Upper lobe of right lung (tissue), 1 donor: ENCODE results near the gene ACSL4. TPM values are rescaled to one million over a fixed set of nuclear protein-coding genes. Genes with fewer than 3 reads are reported as not detected.
A peak's percentile ranks its signal among the peaks of the same experiment; 100 is the strongest.

Source experiments
- ATAC-seq: fragments of 200-7000 bp; cut with Tn5 transposase; one replicate; pipeline ENCODE4 v1.9.1; 2020; ENCODE audit warnings: mild to moderate bottlenecking, moderate library complexity
- DNase-seq: peaks from one replicate; pipeline ENCODE4 v3.0.0-alpha.2; 2020
- H3K27ac ChIP-seq: fragments of 200-600 bp; one replicate; pipeline ENCODE4 v1.8.0; 2022
- H3K27me3 ChIP-seq: fragments of 200-600 bp; one replicate; pipeline ENCODE4 v1.8.0; 2022; ENCODE audit warnings: mild to moderate bottlenecking
- H3K36me3 ChIP-seq: fragments of 200-600 bp; one replicate; pipeline ENCODE4 v1.8.0; 2022
- H3K4me1 ChIP-seq: fragments of 200-600 bp; one replicate; pipeline ENCODE4 v1.8.0; 2022
- H3K4me3 ChIP-seq: fragments of 200-600 bp; one replicate; pipeline ENCODE4 v1.8.0; 2022; ENCODE audit warnings: mild to moderate bottlenecking
- H3K9me3 ChIP-seq: fragments of 200-600 bp; one replicate; pipeline ENCODE4 v1.8.0; 2022
- intact Hi-C: fragments of 100-400 bp; cut with DNase I; formaldehyde crosslinking; loops from one replicate; pipeline ENCODE4 v1.11.0; 2022
- total RNA-seq: library from RNA; stranded (reverse); fragmentation: NEBNext Ultra II Directional; extraction: Animal tissue kit (Norgen Biotek cat#: 25700); gene quantifications from one replicate; pipeline ENCODE4 v1.2.1, GENCODE V29; 2021
- TF ChIP-seq, protein P1 (sequence below): fragments of 200-600 bp; IDR thresholded peaks from one replicate; pipeline ENCODE4 v1.8.0; 2022; ENCODE audit warnings: antibody characterized with exemption
- donor health status: DM: no; HTN: yes; CAD: no; lungs with severe emphysema.

The ACSL4 gene
- total RNA-seq, 1 donor from 2014 or later = 140 TPM

DNA sequence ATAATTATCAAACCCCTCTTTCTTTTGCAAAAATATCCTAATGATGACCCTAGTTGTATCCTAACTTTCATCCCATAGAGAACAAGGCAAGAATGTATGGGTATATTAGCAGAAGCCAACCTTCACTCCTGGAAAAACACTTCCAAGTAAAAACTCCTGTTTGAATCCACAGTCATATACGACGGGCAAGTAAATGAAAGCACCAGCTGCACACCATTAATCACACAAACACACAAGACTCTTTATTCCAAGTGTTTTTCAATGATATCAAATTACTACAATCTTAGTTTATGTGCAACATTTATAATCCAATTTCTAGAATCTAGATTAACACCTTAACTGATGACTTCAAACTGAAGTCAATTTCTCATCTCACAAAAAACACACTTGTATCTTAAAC, 22.9 kb downstream of the ACSL4 start:
- TF ChIP-seq, protein P1, sequence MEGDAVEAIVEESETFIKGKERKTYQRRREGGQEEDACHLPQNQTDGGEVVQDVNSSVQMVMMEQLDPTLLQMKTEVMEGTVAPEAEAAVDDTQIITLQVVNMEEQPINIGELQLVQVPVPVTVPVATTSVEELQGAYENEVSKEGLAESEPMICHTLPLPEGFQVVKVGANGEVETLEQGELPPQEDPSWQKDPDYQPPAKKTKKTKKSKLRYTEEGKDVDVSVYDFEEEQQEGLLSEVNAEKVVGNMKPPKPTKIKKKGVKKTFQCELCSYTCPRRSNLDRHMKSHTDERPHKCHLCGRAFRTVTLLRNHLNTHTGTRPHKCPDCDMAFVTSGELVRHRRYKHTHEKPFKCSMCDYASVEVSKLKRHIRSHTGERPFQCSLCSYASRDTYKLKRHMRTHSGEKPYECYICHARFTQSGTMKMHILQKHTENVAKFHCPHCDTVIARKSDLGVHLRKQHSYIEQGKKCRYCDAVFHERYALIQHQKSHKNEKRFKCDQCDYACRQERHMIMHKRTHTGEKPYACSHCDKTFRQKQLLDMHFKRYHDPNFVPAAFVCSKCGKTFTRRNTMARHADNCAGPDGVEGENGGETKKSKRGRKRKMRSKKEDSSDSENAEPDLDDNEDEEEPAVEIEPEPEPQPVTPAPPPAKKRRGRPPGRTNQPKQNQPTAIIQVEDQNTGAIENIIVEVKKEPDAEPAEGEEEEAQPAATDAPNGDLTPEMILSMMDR = no peak
- ATAC-seq (no peak), DNase-seq (no peak)
- Histone ChIP-seq H3K36me3 (no peaks in the 10 kb centered on the region), H3K4me3 (no peak overlapping the region), H3K9me3 (no peaks in the 10 kb centered on the region), H3K4me1 (peaks cover 21% of the 10 kb centered on the region), H3K27ac (no peak overlapping the region), H3K27me3 (no peaks in the 10 kb centered on the region)
- intact Hi-C loops = loop anchor here (10.0 kb wide), 1 partner anchor 145 kb away; no protein-coding TSS in a partner anchor

- DNase-seq = no peak
- TF ChIP-seq, protein P1 = no peak
- H3K4me3 ChIP-seq = no peak overlapping the region
- H3K9me3 ChIP-seq = no peaks in the 10 kb centered on the region
- ATAC-seq = peak; percentile 55
- H3K27ac ChIP-seq = peak overlapping the region; percentile 17
- no peaks in the 10 kb centered on the region for H3K36me3 ChIP-seq
- intact Hi-C loops = no loop called here
- no peaks in the 10 kb centered on the region for H3K27me3 ChIP-seq
- peaks cover 21% of the 10 kb centered on the region for H3K4me1 ChIP-seq
Measured at GRCh38 chrX:109709129-109709631, 23.9 kb downstream of the ACSL4 start.

GRCh38 chrX:109707720-109708119, 25.3 kb downstream of the ACSL4 start:
- H3K4me1 ChIP-seq = peaks cover 21% of the 10 kb centered on the region
- intact Hi-C loops = no loop called here

GRCh38 chrX:109707319-109707718, 25.7 kb downstream of the ACSL4 start:
- peaks cover 21% of the 10 kb centered on the region for H3K4me1 ChIP-seq
- H3K36me3 ChIP-seq = no peaks in the 10 kb centered on the region
- DNase-seq (no peak), ATAC-seq (no peak)
- H3K9me3 ChIP-seq = no peaks in the 10 kb centered on the region
- TF ChIP-seq, protein P1 = no peak
- intact Hi-C loops = no loop called here
- H3K27ac ChIP-seq = no peak overlapping the region
- no peaks in the 10 kb centered on the region for H3K27me3 ChIP-seq
- no peak overlapping the region for H3K4me3 ChIP-seq

More at GRCh38 chrX:109707720-109708119, 25.3 kb downstream of the ACSL4 start:
- H3K27ac ChIP-seq = no peak overlapping the region
- H3K4me3 ChIP-seq = no peak overlapping the region
- DNase-seq (no peak), ATAC-seq (no peak)
- TF ChIP-seq, protein P1 = no peak
- H3K36me3 ChIP-seq = no peaks in the 10 kb centered on the region
- H3K27me3 ChIP-seq = no peaks in the 10 kb centered on the region
- no peaks in the 10 kb centered on the region for H3K9me3 ChIP-seq

DNA sequence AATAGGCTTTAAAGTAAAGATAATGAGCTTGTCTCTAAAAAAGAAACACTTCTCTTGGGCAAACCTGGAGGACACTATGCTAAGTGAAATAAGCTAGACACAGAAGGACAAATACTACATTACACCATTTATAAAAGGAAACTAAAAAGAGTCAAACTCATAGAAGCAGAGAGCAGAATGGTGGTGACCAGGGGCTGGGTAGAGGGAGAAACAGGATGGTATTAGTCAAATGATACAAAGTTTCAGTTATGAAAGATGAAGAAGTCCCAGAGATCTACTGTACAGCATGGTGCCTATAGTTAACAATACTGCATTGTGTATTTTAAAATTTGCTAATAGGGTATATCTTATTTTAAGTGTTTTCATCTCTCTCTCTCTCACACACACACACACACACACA, 28.5 kb downstream of the ACSL4 start:
- no peaks in the 10 kb centered on the region for H3K36me3 ChIP-seq
- H3K27ac ChIP-seq = no peak overlapping the region
- H3K4me3 ChIP-seq = no peak overlapping the region
- ATAC-seq (no peak), DNase-seq (no peak)
- H3K9me3 ChIP-seq = no peaks in the 10 kb centered on the region
- intact Hi-C loops = no loop called here
- H3K27me3 ChIP-seq = no peaks in the 10 kb centered on the region
- TF ChIP-seq, protein P1 = no peak
- H3K4me1 ChIP-seq = peaks cover 19% of the 10 kb centered on the region

DNA sequence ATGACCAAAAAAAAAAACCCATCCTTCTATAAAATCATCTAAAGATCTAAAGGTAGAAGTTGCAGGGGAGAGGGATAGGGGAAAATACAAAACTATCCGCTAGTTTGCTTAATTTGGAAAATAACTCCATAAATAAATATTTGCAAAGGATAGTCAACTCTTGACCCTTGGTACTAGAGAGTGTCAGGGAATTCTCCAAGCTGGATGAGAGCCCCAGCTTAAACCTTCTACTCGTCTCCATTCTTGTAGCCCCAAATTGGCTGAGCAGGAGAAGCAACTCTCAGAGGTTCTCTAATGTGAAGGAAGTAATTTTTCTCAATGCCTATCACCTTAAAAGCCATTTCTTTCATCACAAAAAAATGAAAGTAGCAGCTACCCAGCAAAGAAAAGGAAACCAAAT, 35.2 kb downstream of the ACSL4 start:
- TF ChIP-seq, protein P1 = no peak
- Histone ChIP-seq H3K4me1 (peaks cover 10% of the 10 kb centered on the region), H3K27me3 (no peaks in the 10 kb centered on the region), H3K9me3 (no peaks in the 10 kb centered on the region), H3K27ac (no peak overlapping the region), H3K36me3 (no peaks in the 10 kb centered on the region), H3K4me3 (no peak overlapping the region)
- ATAC-seq (no peak), DNase-seq (no peak)
- intact Hi-C loops = no loop called here
